Neural cell (in vitro differentiated cells): ENCODE data around the gene PAX6.

ENCODE experiments used
- CTCF ChIP-seq: fragments of 450-650 bp; IDR thresholded peaks from 2 replicates; pipeline ENCODE4 v1.5.1; 2014; ENCODE audit warnings: antibody characterized with exemption, mild to moderate bottlenecking, moderate library complexity; ENCODE audit not compliant: poor library complexity, severe bottlenecking
- POLR2AphosphoS5 ChIP-seq: IDR thresholded peaks from 2 replicates; pipeline ENCODE4 v1.6.1; 2012
- TAF1 ChIP-seq: IDR thresholded peaks from 2 replicates; pipeline ENCODE4 v1.6.1; 2012; ENCODE audit warnings: low read depth

- TF ChIP-seq CTCF: no peak
- TF ChIP-seq POLR2AphosphoS5: no peak
- no peak for TF ChIP-seq TAF1
Observed at GRCh38 chr11:31792036-31792435, 19.1 kb downstream of the PAX6 start.
